Fibroblast of lung (primary cell): ENCODE measurements around the gene ETV6. TPM values are rescaled to one million over a fixed set of nuclear protein-coding genes. Genes with fewer than 3 reads are reported as not detected.

Source experiments
- DNase-seq, 2 donors: peaks; one replicate each; pipeline versions ENCODE4 v3.0.0 to v3.0.0-alpha.2; 2010; ENCODE audit warnings: low read depth in 2 of 2
- H2AFZ ChIP-seq: 2 replicates; pipeline ENCODE4 v1.5.1; 2012; ENCODE audit warnings: low read length, control low read depth, inconsistent platforms
- H3K27ac ChIP-seq: 2 replicates; pipeline ENCODE4 v1.5.1; 2011; ENCODE audit warnings: low read length, control low read depth; ENCODE audit not compliant: insufficient read depth
- H3K27me3 ChIP-seq: 2 replicates; pipeline ENCODE4 v1.5.1; 2011; ENCODE audit warnings: mild to moderate bottlenecking, low read length; ENCODE audit not compliant: control insufficient read depth, insufficient read depth
- H3K36me3 ChIP-seq: 2 replicates; pipeline ENCODE4 v1.5.1; 2011; ENCODE audit warnings: low read length; ENCODE audit not compliant: control insufficient read depth, insufficient read depth
- H3K4me1 ChIP-seq: 2 replicates; pipeline ENCODE4 v1.5.1; 2011; ENCODE audit warnings: low read length; ENCODE audit not compliant: control insufficient read depth, insufficient read depth; ENCODE audit errors: extremely low read depth
- H3K4me2 ChIP-seq: 2 replicates; pipeline ENCODE4 v1.5.1; 2011; ENCODE audit warnings: low read length, control low read depth; ENCODE audit not compliant: insufficient read depth; ENCODE audit errors: extremely low read depth
- H3K4me3 ChIP-seq, 4 experiments: fragments of 200-600 bp in 1 of 4; sonication (generic) in 1 of 4; replicated peaks in 1 of 4; 2 replicates each; pipeline ENCODE4 v1.5.1; 2011 to 2016; ENCODE audit warnings: low read length in 4 of 4, low read depth in 3 of 4, mild to moderate bottlenecking in 3 of 4, control low read depth in 2 of 4, inconsistent platforms in 1 of 4, mixed read lengths in 1 of 4; ENCODE audit not compliant: insufficient read depth in 1 of 4; ENCODE audit errors: control extremely low read depth in 1 of 4
- H3K79me2 ChIP-seq: 2 replicates; pipeline ENCODE4 v1.5.1; 2012; ENCODE audit warnings: mild to moderate bottlenecking, low read length, inconsistent platforms; ENCODE audit not compliant: control insufficient read depth, insufficient read depth
- H3K9ac ChIP-seq: 2 replicates; pipeline ENCODE4 v1.5.1; 2011; ENCODE audit warnings: mild to moderate bottlenecking, low read length, control low read depth; ENCODE audit not compliant: insufficient read depth
- H3K9me3 ChIP-seq: 2 replicates; pipeline ENCODE4 v1.5.1; 2012; ENCODE audit warnings: low read depth, low read length; ENCODE audit not compliant: control insufficient read depth, insufficient read depth
- H4K20me1 ChIP-seq: 2 replicates; pipeline ENCODE4 v1.5.1; 2011; ENCODE audit warnings: low read length; ENCODE audit not compliant: control insufficient read depth, insufficient read depth; ENCODE audit errors: extremely low read depth
- EZH2 ChIP-seq: IDR thresholded peaks from 2 replicates; pipeline ENCODE4 v1.5.1; 2012; ENCODE audit warnings: low read length, control low read depth, mild to moderate bottlenecking; ENCODE audit errors: missing control alignments
- polyA plus RNA-seq, 2 donors: library from polyadenylated mRNA; depleted of rRNA in 1 of 2; stranded (reverse) in 1 of 2; unstranded in 1 of 2; fragments of >200 nt; gene quantifications; 2 replicates each; pipeline ENCODE4 v1.2.1, GENCODE V29; 2011 to 2012; ENCODE audit warnings: missing spikeins in 1 of 2
- total RNA-seq: library from RNA; depleted of rRNA; stranded (reverse); fragments of >200 nt; gene quantifications from 2 replicates; pipeline ENCODE4 v1.2.1, GENCODE V29; 2014
- TF ChIP-seq, protein P1 (sequence below), 2 donors: IDR thresholded peaks in 1 of 2; conservative IDR thresholded peaks in 1 of 2; 1 replicate in 1 of 2; 2 replicates in 1 of 2; pipeline ENCODE4 v1.5.1; 2011 to 2012; ENCODE audit warnings: low read length in 2 of 2, control low read depth in 1 of 2, inconsistent platforms in 1 of 2, low read depth in 1 of 2, mild to moderate bottlenecking in 1 of 2

Gene ETV6
- total and polyA plus RNA-seq, 2 donors (not counting 1 experiment from before 2014, with no cell fraction given): 4.3 to 8.9 TPM

DNA sequence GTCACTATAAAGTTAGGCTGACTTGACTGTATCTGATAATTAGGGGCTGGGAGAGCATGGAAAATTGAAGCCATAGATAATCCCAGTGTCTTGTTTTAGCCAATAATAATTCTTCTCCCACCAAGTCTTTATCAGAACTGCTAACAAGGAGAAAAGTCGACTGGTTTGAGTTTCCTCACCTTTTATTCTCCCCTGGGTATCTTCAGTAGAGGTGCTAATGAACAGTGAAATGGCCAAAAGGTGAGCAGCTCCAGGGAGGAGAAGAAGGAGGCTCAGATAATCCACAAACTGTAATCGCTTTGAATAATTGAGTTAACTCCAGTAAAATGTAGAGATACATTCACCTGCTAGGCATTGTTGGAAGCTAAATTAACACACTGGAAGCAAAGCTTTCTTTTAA lies 72.6 kb downstream of the ETV6 start:
- Histone ChIP-seq H3K9me3 (no peaks in the 10 kb centered on the region), H3K79me2 (no peaks in the 10 kb centered on the region), H3K9ac (no peak overlapping the region), H3K27me3 (no peaks in the 10 kb centered on the region), H3K4me2 (no peak overlapping the region), H3K4me1 (peaks cover 14% of the 10 kb centered on the region), H3K27ac (no peak overlapping the region), H3K4me3 (no peak overlapping the region), H3K36me3 (no peaks in the 10 kb centered on the region), H2AFZ (no peak overlapping the region), H4K20me1 (no peaks in the 10 kb centered on the region)
- TF ChIP-seq, protein P1, sequence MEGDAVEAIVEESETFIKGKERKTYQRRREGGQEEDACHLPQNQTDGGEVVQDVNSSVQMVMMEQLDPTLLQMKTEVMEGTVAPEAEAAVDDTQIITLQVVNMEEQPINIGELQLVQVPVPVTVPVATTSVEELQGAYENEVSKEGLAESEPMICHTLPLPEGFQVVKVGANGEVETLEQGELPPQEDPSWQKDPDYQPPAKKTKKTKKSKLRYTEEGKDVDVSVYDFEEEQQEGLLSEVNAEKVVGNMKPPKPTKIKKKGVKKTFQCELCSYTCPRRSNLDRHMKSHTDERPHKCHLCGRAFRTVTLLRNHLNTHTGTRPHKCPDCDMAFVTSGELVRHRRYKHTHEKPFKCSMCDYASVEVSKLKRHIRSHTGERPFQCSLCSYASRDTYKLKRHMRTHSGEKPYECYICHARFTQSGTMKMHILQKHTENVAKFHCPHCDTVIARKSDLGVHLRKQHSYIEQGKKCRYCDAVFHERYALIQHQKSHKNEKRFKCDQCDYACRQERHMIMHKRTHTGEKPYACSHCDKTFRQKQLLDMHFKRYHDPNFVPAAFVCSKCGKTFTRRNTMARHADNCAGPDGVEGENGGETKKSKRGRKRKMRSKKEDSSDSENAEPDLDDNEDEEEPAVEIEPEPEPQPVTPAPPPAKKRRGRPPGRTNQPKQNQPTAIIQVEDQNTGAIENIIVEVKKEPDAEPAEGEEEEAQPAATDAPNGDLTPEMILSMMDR (conservative IDR thresholded peaks at IDR 0.05 in 1 of 2, IDR thresholded peaks at IDR 0.05 in 1 of 2; ENCODE audit: low read depth in 1 of 2, low read length in 2 of 2): no peak
- no peak for TF ChIP-seq EZH2
- DNase-seq: no peak

DNA sequence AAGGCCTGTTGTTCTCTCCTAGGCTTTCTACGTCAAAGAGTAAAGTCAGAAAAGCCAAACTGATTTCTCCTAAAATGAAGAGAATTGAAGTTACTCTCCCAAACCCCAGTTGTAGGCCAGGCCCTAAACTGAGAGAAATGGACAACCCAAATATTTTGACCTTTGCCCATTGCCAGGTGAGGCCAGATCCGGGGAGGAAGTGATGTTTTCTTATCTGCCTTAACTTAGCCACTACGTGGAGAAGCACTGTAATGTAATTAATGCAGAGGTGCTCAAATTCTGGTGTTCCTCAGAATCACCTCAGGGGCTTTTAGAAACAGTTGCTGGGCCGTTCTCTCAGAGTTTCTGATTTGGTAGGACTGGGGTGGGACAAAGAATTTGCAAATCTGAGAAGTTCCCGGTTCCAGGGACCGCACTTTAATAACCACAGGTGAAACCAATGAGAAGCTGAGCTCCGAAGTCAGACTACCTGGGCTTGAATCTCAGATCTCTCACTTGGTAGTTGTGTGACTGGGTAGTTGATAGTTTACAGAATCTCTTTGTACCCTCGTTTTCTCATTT lies 73.2 kb downstream of the ETV6 start:
- H4K20me1 ChIP-seq: no peaks in the 10 kb centered on the region
- no peak overlapping the region for H3K27ac ChIP-seq
- H3K4me3 ChIP-seq: no peak overlapping the region
- H3K4me2 ChIP-seq: no peak overlapping the region
- no peaks in the 10 kb centered on the region for H3K79me2 ChIP-seq
- no peak overlapping the region for H2AFZ ChIP-seq
- H3K36me3 ChIP-seq: no peaks in the 10 kb centered on the region
- no peak overlapping the region for H3K9ac ChIP-seq
- H3K27me3 ChIP-seq: no peaks in the 10 kb centered on the region
- H3K4me1 ChIP-seq: peaks cover 14% of the 10 kb centered on the region
- H3K9me3 ChIP-seq: no peaks in the 10 kb centered on the region
- no peak for TF ChIP-seq EZH2
- TF ChIP-seq, protein P1 (conservative IDR thresholded peaks at IDR 0.05 in 1 of 2, IDR thresholded peaks at IDR 0.05 in 1 of 2; ENCODE audit: low read depth in 1 of 2, low read length in 2 of 2): no peak
- DNase-seq: no peak

DNA sequence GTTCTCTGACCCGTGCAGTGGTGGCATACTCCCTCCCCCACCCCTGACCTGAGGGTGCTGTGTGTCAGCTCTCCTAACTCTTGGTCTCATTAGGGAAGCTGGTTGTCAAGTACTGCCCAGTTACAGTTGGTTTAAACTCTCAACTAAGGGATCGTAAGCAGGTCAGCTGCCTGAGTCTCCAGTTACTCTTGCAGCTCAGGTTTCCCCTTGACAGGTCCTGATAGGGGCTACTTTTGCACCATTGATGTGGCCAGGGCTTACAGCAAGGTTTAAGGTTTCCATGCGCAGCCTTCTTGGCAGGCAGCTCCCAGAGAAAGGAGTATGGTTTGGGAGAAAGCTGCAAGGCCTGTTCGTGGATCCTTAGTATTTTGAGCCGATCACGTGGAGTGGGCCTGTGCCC lies 74.5 kb downstream of the ETV6 start:
- Histone ChIP-seq H3K79me2 (no peaks in the 10 kb centered on the region), H3K9ac (no peak overlapping the region), H4K20me1 (no peaks in the 10 kb centered on the region), H2AFZ (no peak overlapping the region), H3K27ac (no peak overlapping the region), H3K36me3 (no peaks in the 10 kb centered on the region), H3K4me1 (peaks cover 9% of the 10 kb centered on the region), H3K4me3 (no peak overlapping the region), H3K9me3 (no peaks in the 10 kb centered on the region), H3K27me3 (no peaks in the 10 kb centered on the region), H3K4me2 (no peak overlapping the region)
- peak in 1 of 2 donors; percentile 95 for DNase-seq
- TF ChIP-seq, protein P1 (conservative IDR thresholded peaks at IDR 0.05 in 1 of 2, IDR thresholded peaks at IDR 0.05 in 1 of 2; ENCODE audit: low read depth in 1 of 2, low read length in 2 of 2): no peak
- TF ChIP-seq EZH2: no peak
